KMS-11 (cell line): ENCODE results near the gene SERPINA9.

Experiments used
- H2AFZ ChIP-seq: fragments of 200-600 bp; sonication (generic); 2 replicates; pipeline ENCODE4 v1.6.1; 2016; ENCODE audit warnings: antibody characterized with exemption, mixed run types, low read depth
- H3K27ac ChIP-seq: fragments of 200-600 bp; sonication (generic); 2 replicates; pipeline ENCODE4 v1.6.1; 2016; ENCODE audit warnings: mild to moderate bottlenecking, mixed run types
- H3K27me3 ChIP-seq: fragments of 200-600 bp; sonication (generic); 2 replicates; pipeline ENCODE4 v1.6.1; 2017; ENCODE audit warnings: mild to moderate bottlenecking, low read depth, mixed run types, moderate library complexity; ENCODE audit not compliant: insufficient read depth
- H3K36me3 ChIP-seq: fragments of 200-600 bp; sonication (generic); 2 replicates; pipeline ENCODE4 v1.6.1; 2017; ENCODE audit warnings: mild to moderate bottlenecking, mixed run types; ENCODE audit not compliant: insufficient read depth
- H3K4me1 ChIP-seq: fragments of 200-600 bp; sonication (generic); 2 replicates; pipeline ENCODE4 v1.6.1; 2016; ENCODE audit warnings: mild to moderate bottlenecking, low read depth, mixed run types; ENCODE audit not compliant: poor library complexity, severe bottlenecking
- H3K4me2 ChIP-seq: fragments of 200-600 bp; sonication (generic); 2 replicates; pipeline ENCODE4 v1.7.0; 2016; ENCODE audit warnings: mild to moderate bottlenecking, mixed run types
- H3K4me3 ChIP-seq: fragments of 200-600 bp; sonication (generic); IDR thresholded peaks from 2 replicates; pipeline ENCODE4 v1.6.1; 2017; ENCODE audit warnings: low read depth, low read length, mixed read lengths; ENCODE audit not compliant: insufficient read depth
- H3K79me2 ChIP-seq: fragments of 200-600 bp; sonication (generic); 2 replicates; pipeline ENCODE4 v1.6.1; 2016; ENCODE audit warnings: low read depth, mixed run types; ENCODE audit not compliant: insufficient read depth
- H3K9ac ChIP-seq: fragments of 200-600 bp; sonication (generic); 2 replicates; pipeline ENCODE4 v1.6.1; 2016; ENCODE audit warnings: mild to moderate bottlenecking, mixed run types
- H4K20me1 ChIP-seq: fragments of 200-600 bp; sonication (generic); 2 replicates; pipeline ENCODE4 v1.6.1; 2016; ENCODE audit warnings: mild to moderate bottlenecking, mixed run types; ENCODE audit not compliant: insufficient read depth
- CTCF ChIP-seq: fragments of 200-600 bp; sonication (generic); conservative IDR thresholded peaks from 2 replicates; pipeline ENCODE4 v1.6.1; 2017; ENCODE audit warnings: low read depth, mild to moderate bottlenecking, antibody characterized with exemption, low read length, moderate library complexity, mixed read lengths

The SERPINA9 gene

GRCh38 chr14:94449930-94450329, 26.1 kb downstream of the SERPINA9 start:
- Histone ChIP-seq H3K27ac (no peak overlapping the region), H2AFZ (no peak overlapping the region), H3K27me3 (no peaks in the 10 kb centered on the region), H3K79me2 (no peaks in the 10 kb centered on the region), H4K20me1 (no peaks in the 10 kb centered on the region), H3K4me1 (no peaks in the 10 kb centered on the region), H3K4me3 (no peak overlapping the region), H3K4me2 (no peak overlapping the region), H3K9ac (no peak overlapping the region), H3K36me3 (no peaks in the 10 kb centered on the region)
- no peak for TF ChIP-seq CTCF

GRCh38 chr14:94448071-94448808, 27.8 kb downstream of the SERPINA9 start:
- Histone ChIP-seq H3K9ac (no peak overlapping the region), H3K36me3 (no peaks in the 10 kb centered on the region), H3K4me3 (no peak overlapping the region), H3K27me3 (no peaks in the 10 kb centered on the region), H3K4me2 (no peak overlapping the region), H2AFZ (no peak overlapping the region), H4K20me1 (no peaks in the 10 kb centered on the region), H3K4me1 (no peaks in the 10 kb centered on the region), H3K79me2 (no peaks in the 10 kb centered on the region), H3K27ac (no peak overlapping the region)
- no peak for TF ChIP-seq CTCF

GRCh38 chr14:94447206-94447605, 28.8 kb downstream of the SERPINA9 start:
- no peaks in the 10 kb centered on the region for H3K4me1 ChIP-seq
- no peak overlapping the region for H3K9ac ChIP-seq
- no peak for TF ChIP-seq CTCF
- no peak overlapping the region for H3K4me2 ChIP-seq
- H4K20me1 ChIP-seq = no peaks in the 10 kb centered on the region
- H3K36me3 ChIP-seq = no peaks in the 10 kb centered on the region
- H3K79me2 ChIP-seq = no peaks in the 10 kb centered on the region
- no peak overlapping the region for H2AFZ ChIP-seq
- H3K27me3 ChIP-seq = no peaks in the 10 kb centered on the region
- H3K4me3 ChIP-seq = no peak overlapping the region
- H3K27ac ChIP-seq = no peak overlapping the region

GRCh38 chr14:94446126-94446525, 29.9 kb downstream of the SERPINA9 start:
- Histone ChIP-seq H2AFZ (no peak overlapping the region), H3K79me2 (no peaks in the 10 kb centered on the region), H3K4me3 (no peak overlapping the region), H3K27ac (no peak overlapping the region), H3K36me3 (no peaks in the 10 kb centered on the region), H3K4me2 (no peak overlapping the region), H3K4me1 (no peaks in the 10 kb centered on the region), H3K27me3 (no peaks in the 10 kb centered on the region), H4K20me1 (no peaks in the 10 kb centered on the region), H3K9ac (no peak overlapping the region)
- TF ChIP-seq CTCF = no peak
